ENCODE data around the gene BIRC7. TPM values are rescaled to one million over a fixed set of nuclear protein-coding genes. Genes with fewer than 3 reads are reported as not detected.

Gene BIRC7
- total RNA-seq, 6 experiments from 2014 or later: not detected

- no peaks in the 10 kb centered on the region for H3K36me3 ChIP-seq
- TF ChIP-seq POLR2A (IDR thresholded peaks at IDR 0.05): no peak
- no peak for TF ChIP-seq CTCF (IDR thresholded peaks at IDR 0.05)
- H3K9me3 ChIP-seq: no peaks in the 10 kb centered on the region
- DNase-seq: no peak
- 70% methylated on average over 4 of the region's 4 CpGs for WGBS (ENCODE audit: insufficient coverage, low coverage, low lambda C conversion rate, missing lambda C conversion rate)
- H3K4me3 ChIP-seq: no peak overlapping the region
- intact Hi-C loops (cut with DNase I): no loop called here
- H3K4me1 ChIP-seq: no peaks in the 10 kb centered on the region
- H3K27ac ChIP-seq: no peak overlapping the region
- peaks cover 0 to 9% of the 10 kb centered on the region in 2 donors for H3K27me3 ChIP-seq
- no peak for ATAC-seq
These were observed 21.2 kb downstream of the BIRC7 start for GRCh38 chr20:63256954-63257353.

GRCh38 chr20:63257629-63258028 is 21.9 kb downstream of the BIRC7 start:
- TF ChIP-seq CTCF (IDR thresholded peaks at IDR 0.05) (no peak), POLR2A (IDR thresholded peaks at IDR 0.05) (no peak)
- intact Hi-C loops (cut with DNase I): no loop called here
- DNase-seq (no peak), ATAC-seq (no peak)
- no peaks in the 10 kb centered on the region for H3K36me3 ChIP-seq
- no peaks in the 10 kb centered on the region for H3K9me3 ChIP-seq
- peaks cover 0 to 9% of the 10 kb centered on the region in 2 donors for H3K27me3 ChIP-seq
- H3K4me1 ChIP-seq: no peaks in the 10 kb centered on the region
- 79% methylated on average over 10 of the region's 13 CpGs for WGBS (ENCODE audit: insufficient coverage, low coverage, low lambda C conversion rate, missing lambda C conversion rate)
- no peak overlapping the region for H3K27ac ChIP-seq
- H3K4me3 ChIP-seq: no peak overlapping the region

- intact Hi-C loops (cut with DNase I): no loop called here
- Histone ChIP-seq H3K36me3 (no peaks in the 10 kb centered on the region), H3K9me3 (no peaks in the 10 kb centered on the region), H3K27ac (no peak overlapping the region), H3K4me3 (no peak overlapping the region), H3K4me1 (no peaks in the 10 kb centered on the region), H3K27me3 (peaks cover 0 to 9% of the 10 kb centered on the region in 2 donors)
- TF ChIP-seq CTCF (IDR thresholded peaks at IDR 0.05): no peak
- TF ChIP-seq POLR2A (IDR thresholded peaks at IDR 0.05): no peak
- ATAC-seq (no peak), DNase-seq (no peak)
- WGBS (ENCODE audit: insufficient coverage, low coverage, low lambda C conversion rate, missing lambda C conversion rate): 82% methylated on average over 3 of the region's 8 CpGs
These were observed 23.1 kb downstream of the BIRC7 start for GRCh38 chr20:63258781-63259180.

- no peak overlapping the region for H3K4me3 ChIP-seq
- H3K27me3 ChIP-seq: peaks cover 0 to 5% of the 10 kb centered on the region in 2 donors
- no peaks in the 10 kb centered on the region for H3K36me3 ChIP-seq
- WGBS (ENCODE audit: insufficient coverage, low coverage, low lambda C conversion rate, missing lambda C conversion rate): 0% methylated on average over 1 of the region's 25 CpGs
- no peak for DNase-seq
- TF ChIP-seq CTCF (IDR thresholded peaks at IDR 0.05) (no peak), POLR2A (IDR thresholded peaks at IDR 0.05) (no peak)
- no peaks in the 10 kb centered on the region for H3K4me1 ChIP-seq
- H3K9me3 ChIP-seq: no peaks in the 10 kb centered on the region
- no peak for ATAC-seq
- H3K27ac ChIP-seq: no peak overlapping the region
- intact Hi-C loops (cut with DNase I): no loop called here
These were observed 24.2 kb downstream of the BIRC7 start for GRCh38 chr20:63259734-63260460.

Measured in right lobe of liver (tissue), 6 donors.